ENCODE data around the gene DLEC1. TPM values are rescaled to one million over a fixed set of nuclear protein-coding genes. Genes with fewer than 3 reads are reported as not detected.
A peak's percentile ranks its signal among the peaks of the same experiment; 100 is the strongest.

Gene DLEC1
- total and polyA plus RNA-seq, 4 experiments from 2014 or later: 0.49 to 15.1 (median 7.3) TPM

GRCh38 chr3:38036906-38037305 is 2.1 kb upstream of the DLEC1 start:
- ChIA-PET CTCF (ENCODE audit: partially characterized antibody) (interaction anchor here (0.9 to 1.3 kb wide), 3 partner anchors 33 to 62 kb away, joined by 3 to 4 read pairs (median 3); no protein-coding TSS in a partner anchor), POLR2A (ENCODE audit: partially characterized antibody) (interaction anchor here (3.7 kb wide), 1 partner anchor 128 kb away, joined by 22 read pairs; the partner anchor contains the start of gene OXSR1)
- Histone ChIP-seq H3K27me3 (ENCODE audit: insufficient read depth, low read length) (no peaks in the 10 kb centered on the region), H3K4me1 (ENCODE audit: insufficient read depth, low read length) (peaks cover 43% of the 10 kb centered on the region), H3K27ac (ENCODE audit: low read depth, low read length) (peak overlapping the region; percentile 85), H3K36me3 (ENCODE audit: insufficient read depth, low read length) (no peaks in the 10 kb centered on the region), H3K9me3 (ENCODE audit: control insufficient read depth in 1 of 2, low read length in 2 of 2) (no peaks in the 10 kb centered on the region), H3K4me3 (ENCODE audit: low read length in 2 of 2) (no peak overlapping the region)
- peak overlapping the region; percentile 90 to 99 (median 97) for H3K27ac Mint-ChIP-seq
- peaks cover 2 to 3% of the 10 kb centered on the region in 2 donors for H3K36me3 Mint-ChIP-seq
- peaks cover 0 to 2% (median 0%) of the 10 kb centered on the region in 8 donors for H3K9me3 Mint-ChIP-seq
- H3K4me3 Mint-ChIP-seq: peak overlapping the region in 1 of 8 donors; percentile 32
- no peak for DNase-seq
- intact Hi-C loops (cut with micrococcal nuclease): no loop called here
- peaks cover 24 to 51% (median 35%) of the 10 kb centered on the region in 4 donors for H3K4me1 Mint-ChIP-seq
- no peaks in the 10 kb centered on the region for H3K27me3 Mint-ChIP-seq

- H3K36me3 Mint-ChIP-seq: peaks cover 2 to 8% of the 10 kb centered on the region in 2 donors
- Histone ChIP-seq H3K4me1 (ENCODE audit: insufficient read depth, low read length) (peaks cover 38% of the 10 kb centered on the region), H3K36me3 (ENCODE audit: insufficient read depth, low read length) (no peaks in the 10 kb centered on the region), H3K27ac (ENCODE audit: low read depth, low read length) (peak overlapping the region; percentile 85), H3K9me3 (ENCODE audit: control insufficient read depth in 1 of 2, low read length in 2 of 2) (no peaks in the 10 kb centered on the region), H3K4me3 (ENCODE audit: low read length in 2 of 2) (peak overlapping the region in 1 of 2 donors; percentile 78), H3K27me3 (ENCODE audit: insufficient read depth, low read length) (no peaks in the 10 kb centered on the region)
- CTCF ChIA-PET (ENCODE audit: partially characterized antibody): interaction anchor here (0.8 to 4.3 kb wide), 14 partner anchors 9 to 482 kb away, joined by 3 to 66 read pairs (median 5); partner anchors contain the start of genes ACAA1, PLCD1 and XYLB
- POLR2A ChIA-PET (ENCODE audit: partially characterized antibody): interaction anchor here (1.0 to 3.7 kb wide), 9 partner anchors 18 to 126 kb away, joined by 4 to 48 read pairs (median 7); partner anchors contain the start of genes ACAA1, MYD88 and OXSR1
- H3K9me3 Mint-ChIP-seq: peaks cover 0 to 2% (median 0%) of the 10 kb centered on the region in 8 donors
- no peaks in the 10 kb centered on the region for H3K27me3 Mint-ChIP-seq
- H3K4me3 Mint-ChIP-seq: peak overlapping the region; percentile 57 to 94 (median 85)
- intact Hi-C loops (cut with micrococcal nuclease): no loop called here
- peak in 4 of 5 donors; percentile 76 to 88 (median 84) for DNase-seq
- H3K27ac Mint-ChIP-seq: peak overlapping the region; percentile 90 to 99 (median 97)
- H3K4me1 Mint-ChIP-seq: peaks cover 24 to 47% (median 32%) of the 10 kb centered on the region in 4 donors
Observed at GRCh38 chr3:38038447-38038911, 529 bp upstream of the DLEC1 start.

- H3K27me3 ChIP-seq (ENCODE audit: insufficient read depth, low read length): no peaks in the 10 kb centered on the region
- ChIA-PET CTCF (ENCODE audit: partially characterized antibody) (interaction anchor here (0.9 to 4.3 kb wide), 15 partner anchors 9 to 481 kb away, joined by 3 to 66 read pairs (median 4); partner anchors contain the start of genes ACAA1, PLCD1 and XYLB), POLR2A (ENCODE audit: partially characterized antibody) (interaction anchor here (0.6 to 3.7 kb wide), 11 partner anchors 20 to 181 kb away, joined by 3 to 48 read pairs (median 7); partner anchors contain the start of genes ACAA1, MYD88 and OXSR1)
- H3K4me1 ChIP-seq (ENCODE audit: insufficient read depth, low read length): peaks cover 38% of the 10 kb centered on the region
- H3K27ac Mint-ChIP-seq: peak overlapping the region; percentile 90 to 99 (median 97)
- H3K36me3 Mint-ChIP-seq: peaks cover 2 to 8% of the 10 kb centered on the region in 2 donors
- peaks cover 24 to 39% (median 33%) of the 10 kb centered on the region in 4 donors for H3K4me1 Mint-ChIP-seq
- H3K9me3 ChIP-seq (ENCODE audit: control insufficient read depth in 1 of 2, low read length in 2 of 2): no peaks in the 10 kb centered on the region
- no peaks in the 10 kb centered on the region for H3K36me3 ChIP-seq (ENCODE audit: insufficient read depth, low read length)
- H3K4me3 Mint-ChIP-seq: peak overlapping the region; percentile 57 to 94 (median 85)
- peak overlapping the region; percentile 44 to 78 for H3K4me3 ChIP-seq (ENCODE audit: low read length in 2 of 2)
- intact Hi-C loops (cut with micrococcal nuclease): loop anchor here (1.0 kb wide), 4 partner anchors 36 to 125 kb away; partner anchors contain the start of gene OXSR1
- H3K9me3 Mint-ChIP-seq: peaks cover 0 to 2% (median 0%) of the 10 kb centered on the region in 8 donors
- H3K27me3 Mint-ChIP-seq: no peaks in the 10 kb centered on the region
- peak; percentile 65 to 85 (median 68) for DNase-seq
- peak overlapping the region; percentile 85 for H3K27ac ChIP-seq (ENCODE audit: low read depth, low read length)
Observed at GRCh38 chr3:38039899-38040261, 872 bp downstream of the DLEC1 start.

GRCh38 chr3:38040401-38040800 is 1.4 kb downstream of the DLEC1 start:
- peak overlapping the region; percentile 90 to 99 (median 97) for H3K27ac Mint-ChIP-seq
- Histone ChIP-seq H3K36me3 (ENCODE audit: insufficient read depth, low read length) (no peaks in the 10 kb centered on the region), H3K4me3 (ENCODE audit: low read length in 2 of 2) (peak overlapping the region; percentile 44 to 78), H3K27ac (ENCODE audit: low read depth, low read length) (peak overlapping the region; percentile 85), H3K4me1 (ENCODE audit: insufficient read depth, low read length) (peaks cover 38% of the 10 kb centered on the region), H3K9me3 (ENCODE audit: control insufficient read depth in 1 of 2, low read length in 2 of 2) (no peaks in the 10 kb centered on the region), H3K27me3 (ENCODE audit: insufficient read depth, low read length) (no peaks in the 10 kb centered on the region)
- H3K27me3 Mint-ChIP-seq: no peaks in the 10 kb centered on the region
- H3K4me3 Mint-ChIP-seq: peak overlapping the region; percentile 57 to 94 (median 85)
- intact Hi-C loops (cut with micrococcal nuclease): loop anchor here (1.0 kb wide), 2 partner anchors 36 to 66 kb away; no protein-coding TSS in a partner anchor
- ChIA-PET POLR2A (ENCODE audit: partially characterized antibody) (interaction anchor here (0.6 to 3.7 kb wide), 10 partner anchors 35 to 1338 kb away, joined by 3 to 48 read pairs (median 6); partner anchors contain the start of genes ACAA1, MYD88 and OXSR1), CTCF (ENCODE audit: partially characterized antibody) (interaction anchor here (0.9 to 4.3 kb wide), 9 partner anchors 9 to 184 kb away, joined by 3 to 66 read pairs (median 3); partner anchors contain the start of genes ACAA1 and OXSR1)
- H3K36me3 Mint-ChIP-seq: peaks cover 2 to 8% of the 10 kb centered on the region in 2 donors
- H3K9me3 Mint-ChIP-seq: peaks cover 0 to 2% (median 0%) of the 10 kb centered on the region in 8 donors
- no peak for DNase-seq
- peaks cover 24 to 39% (median 32%) of the 10 kb centered on the region in 4 donors for H3K4me1 Mint-ChIP-seq

GRCh38 chr3:38043486-38043885 is 4.5 kb downstream of the DLEC1 start:
- intact Hi-C loops (cut with micrococcal nuclease): no loop called here
- no peak overlapping the region for H3K27ac ChIP-seq (ENCODE audit: low read depth, low read length)
- peaks cover 15 to 21% (median 17%) of the 10 kb centered on the region in 4 donors for H3K4me1 Mint-ChIP-seq
- H3K9me3 Mint-ChIP-seq: peaks cover 0 to 2% (median 0%) of the 10 kb centered on the region in 8 donors
- peaks cover 19% of the 10 kb centered on the region for H3K4me1 ChIP-seq (ENCODE audit: insufficient read depth, low read length)
- H3K36me3 Mint-ChIP-seq: peaks cover 3 to 23% of the 10 kb centered on the region in 2 donors
- no peak overlapping the region for H3K4me3 ChIP-seq (ENCODE audit: low read length in 2 of 2)
- POLR2A ChIA-PET (ENCODE audit: partially characterized antibody): no interaction called here
- DNase-seq: no peak
- no peak overlapping the region for H3K4me3 Mint-ChIP-seq
- no peaks in the 10 kb centered on the region for H3K27me3 Mint-ChIP-seq
- CTCF ChIA-PET (ENCODE audit: partially characterized antibody): no interaction called here
- no peak overlapping the region for H3K27ac Mint-ChIP-seq
- H3K9me3 ChIP-seq (ENCODE audit: control insufficient read depth in 1 of 2, low read length in 2 of 2): no peaks in the 10 kb centered on the region
- H3K36me3 ChIP-seq (ENCODE audit: insufficient read depth, low read length): no peaks in the 10 kb centered on the region
- no peaks in the 10 kb centered on the region for H3K27me3 ChIP-seq (ENCODE audit: insufficient read depth, low read length)

GRCh38 chr3:38046027-38046426 is 7.0 kb downstream of the DLEC1 start:
- Mint-ChIP-seq H3K36me3 (peaks cover 7 to 40% of the 10 kb centered on the region in 2 donors), H3K4me1 (peaks cover 0 to 4% (median 2%) of the 10 kb centered on the region in 4 donors), H3K27ac (no peak overlapping the region), H3K27me3 (no peaks in the 10 kb centered on the region), H3K9me3 (no peaks in the 10 kb centered on the region), H3K4me3 (no peak overlapping the region)
- ChIA-PET CTCF (ENCODE audit: partially characterized antibody) (no interaction called here), POLR2A (ENCODE audit: partially characterized antibody) (no interaction called here)
- Histone ChIP-seq H3K4me3 (ENCODE audit: low read length in 2 of 2) (no peak overlapping the region), H3K36me3 (ENCODE audit: insufficient read depth, low read length) (no peaks in the 10 kb centered on the region), H3K27me3 (ENCODE audit: insufficient read depth, low read length) (no peaks in the 10 kb centered on the region), H3K9me3 (ENCODE audit: control insufficient read depth in 1 of 2, low read length in 2 of 2) (no peaks in the 10 kb centered on the region), H3K27ac (ENCODE audit: low read depth, low read length) (no peak overlapping the region), H3K4me1 (ENCODE audit: insufficient read depth, low read length) (no peaks in the 10 kb centered on the region)
- no peak for DNase-seq
- intact Hi-C loops (cut with micrococcal nuclease): no loop called here

GRCh38 chr3:38046821-38047220 is 7.8 kb downstream of the DLEC1 start:
- no peaks in the 10 kb centered on the region for H3K36me3 ChIP-seq (ENCODE audit: insufficient read depth, low read length)
- no peak overlapping the region for H3K4me3 ChIP-seq (ENCODE audit: low read length in 2 of 2)
- no peaks in the 10 kb centered on the region for H3K9me3 ChIP-seq (ENCODE audit: control insufficient read depth in 1 of 2, low read length in 2 of 2)
- no peak overlapping the region for H3K4me3 Mint-ChIP-seq
- ChIA-PET POLR2A (ENCODE audit: partially characterized antibody) (no interaction called here), CTCF (ENCODE audit: partially characterized antibody) (no interaction called here)
- H3K27me3 ChIP-seq (ENCODE audit: insufficient read depth, low read length): no peaks in the 10 kb centered on the region
- H3K27ac Mint-ChIP-seq: no peak overlapping the region
- no peak for DNase-seq
- peaks cover 0 to 4% (median 2%) of the 10 kb centered on the region in 4 donors for H3K4me1 Mint-ChIP-seq
- intact Hi-C loops (cut with micrococcal nuclease): no loop called here
- no peak overlapping the region for H3K27ac ChIP-seq (ENCODE audit: low read depth, low read length)
- no peaks in the 10 kb centered on the region for H3K4me1 ChIP-seq (ENCODE audit: insufficient read depth, low read length)
- no peaks in the 10 kb centered on the region for H3K9me3 Mint-ChIP-seq
- peaks cover 7 to 46% of the 10 kb centered on the region in 2 donors for H3K36me3 Mint-ChIP-seq
- no peaks in the 10 kb centered on the region for H3K27me3 Mint-ChIP-seq

Data from CD4-positive, alpha-beta memory T cell (primary cell).